ENCODE results near the gene IFNLR1.

IFNLR1 gene

DNA sequence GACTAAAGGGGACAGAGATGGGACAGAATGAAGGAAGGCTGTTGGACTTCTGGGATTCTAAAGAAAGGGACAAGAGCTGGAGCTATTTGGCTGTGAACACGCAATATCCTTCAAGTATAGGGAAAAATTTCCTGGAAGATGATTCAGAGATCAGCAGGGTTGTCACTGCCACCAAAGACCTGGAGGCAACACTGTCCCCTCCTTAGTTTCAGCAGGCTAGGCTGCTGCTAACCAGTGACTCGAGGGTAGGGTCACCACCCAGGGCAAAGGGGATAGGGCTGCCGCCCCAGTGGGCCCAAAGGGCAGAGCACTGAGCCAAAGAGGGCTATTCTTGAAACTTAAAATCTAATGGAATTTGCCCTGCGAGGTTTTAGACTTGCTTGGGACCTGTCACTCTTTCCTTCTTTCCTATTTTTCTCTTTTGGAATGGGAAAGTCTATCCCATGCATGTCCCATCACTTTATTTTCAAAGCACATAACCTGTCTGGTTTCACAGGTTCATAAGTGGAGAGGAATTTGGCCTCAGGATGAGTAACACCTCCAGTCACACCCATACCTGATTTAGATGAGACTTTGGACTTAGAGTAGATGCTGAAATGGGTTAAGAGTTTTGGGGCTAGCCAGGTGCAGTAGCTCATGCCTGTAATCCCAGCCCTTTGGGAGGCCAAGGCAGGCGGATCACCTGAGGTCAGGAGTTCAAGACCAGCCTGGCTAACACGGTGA, 11.9 kb downstream of the IFNLR1 start:
- DNase-seq, result no peak

DNA sequence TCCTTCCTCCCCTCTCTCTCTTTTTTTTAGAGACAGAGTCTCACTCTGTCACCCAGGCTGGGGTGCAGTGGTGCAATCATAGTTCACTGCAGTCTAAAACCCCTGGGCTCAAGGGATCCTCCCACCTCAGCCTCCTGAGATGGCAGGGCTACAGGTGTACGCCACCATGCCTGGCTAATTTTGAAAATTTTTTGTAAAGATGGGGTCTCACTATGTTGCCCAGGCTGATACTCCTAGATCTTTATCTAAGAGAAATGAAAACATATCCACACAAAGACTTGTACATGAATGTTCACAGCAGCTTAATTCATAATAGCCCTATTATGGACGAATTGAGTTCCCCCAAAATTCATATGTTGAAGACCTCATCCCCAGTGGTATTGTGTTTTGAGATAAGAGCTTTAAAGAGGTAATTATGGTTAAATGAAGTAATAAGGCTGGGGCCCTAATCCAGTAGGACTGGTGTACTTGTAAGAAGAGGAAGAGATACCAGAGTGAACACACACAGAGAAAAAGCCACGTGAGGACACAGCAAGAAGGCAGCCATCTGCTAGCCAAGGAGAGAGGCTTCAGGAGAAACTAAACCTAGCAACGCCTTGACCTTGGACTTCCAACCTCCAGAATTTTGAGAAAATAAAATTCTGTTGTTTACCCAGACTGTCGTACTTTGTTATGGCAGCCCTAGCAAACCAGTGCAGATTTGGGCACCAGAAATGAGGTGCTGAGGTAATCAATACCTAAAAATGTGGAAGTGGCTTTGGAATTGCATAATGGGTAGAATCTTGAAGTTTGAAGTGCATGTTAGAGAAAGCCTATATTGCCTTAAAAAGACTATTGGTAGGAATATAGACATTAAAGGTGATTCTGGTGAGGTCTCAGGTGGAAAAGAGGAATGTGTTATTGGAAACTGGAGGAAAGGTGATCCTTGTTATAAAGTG, 13.2 kb downstream of the IFNLR1 start:
- no peak for DNase-seq

DNA sequence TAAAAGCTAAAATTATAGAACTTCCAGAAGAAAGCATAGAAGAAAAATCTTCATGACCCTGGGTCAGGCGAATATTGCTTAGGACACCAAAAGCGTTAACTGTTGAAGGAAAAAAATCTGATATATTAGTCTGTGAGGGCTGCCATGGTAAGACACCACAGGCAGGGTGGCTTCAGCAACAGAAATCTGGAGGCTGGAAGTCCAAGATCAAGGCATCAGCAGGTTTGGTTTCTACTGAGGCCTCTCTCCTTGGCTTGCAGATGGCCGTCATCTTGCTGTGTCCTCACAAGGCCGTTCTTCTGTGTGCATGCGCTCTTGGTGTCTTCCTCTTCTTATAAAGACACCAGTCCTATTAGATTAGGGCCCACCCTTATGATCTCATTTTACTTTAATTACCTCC, 14.5 kb downstream of the IFNLR1 start:
- no peak for DNase-seq

DNA sequence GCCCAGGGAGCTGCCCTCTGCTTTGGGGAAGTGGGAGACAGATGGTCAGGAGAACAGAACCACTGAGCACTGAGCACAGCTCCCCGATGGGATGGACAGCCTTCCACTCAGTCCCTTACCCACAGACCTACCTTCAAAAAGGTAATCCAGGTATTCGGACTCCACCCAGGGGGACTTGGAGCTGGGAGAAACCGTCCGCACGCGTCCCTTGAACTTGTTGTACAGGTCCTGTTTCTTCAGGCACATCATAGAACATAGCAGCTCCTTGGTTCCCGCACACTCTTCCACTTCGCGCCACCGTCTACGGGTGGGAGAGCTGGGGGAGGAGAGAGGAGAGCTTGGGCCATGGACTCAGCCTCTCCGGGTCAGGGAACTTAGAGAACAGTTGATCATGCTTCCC, 17.8 kb downstream of the IFNLR1 start:
- DNase-seq, result no peak

DNA sequence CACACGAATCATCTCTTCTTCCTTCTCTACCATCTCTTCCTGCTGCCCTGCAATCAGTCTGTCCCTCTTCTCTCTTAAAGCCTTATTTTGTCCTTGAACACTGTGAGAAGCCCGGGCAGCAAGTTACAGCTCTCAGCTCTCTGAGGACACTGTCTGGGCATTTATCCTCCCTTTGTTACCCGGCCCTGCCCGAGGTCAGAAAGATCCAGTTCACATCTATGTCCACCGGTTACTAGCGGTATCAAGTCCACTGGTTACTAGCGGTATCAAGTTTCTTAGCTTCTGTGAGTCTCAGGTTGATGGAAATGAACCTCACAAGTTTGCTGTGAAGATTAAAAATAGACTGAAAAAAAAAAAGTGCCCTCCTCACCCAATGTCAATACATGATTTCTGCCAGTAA, 18.8 kb downstream of the IFNLR1 start:
- no peak for DNase-seq

DNA sequence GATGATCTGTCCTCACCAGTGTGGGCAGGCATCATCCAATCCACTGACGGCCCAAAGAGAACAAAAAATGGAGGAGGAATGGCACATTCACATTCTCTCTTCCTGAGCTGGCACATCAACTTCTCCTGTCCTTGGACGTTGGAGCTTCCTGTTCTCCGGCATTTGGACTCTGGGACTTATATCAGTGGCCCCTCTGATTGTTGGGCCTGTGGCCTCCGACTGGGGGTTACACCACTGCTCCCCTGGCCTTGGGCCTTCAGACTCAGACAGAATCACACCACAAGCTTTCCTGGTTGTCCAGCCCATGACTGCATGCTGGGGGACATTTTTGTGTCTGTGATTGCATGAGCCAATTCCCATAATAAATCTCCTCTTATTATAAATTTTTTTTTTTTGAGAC, 20.1 kb downstream of the IFNLR1 start:
- no peak for DNase-seq

DNA sequence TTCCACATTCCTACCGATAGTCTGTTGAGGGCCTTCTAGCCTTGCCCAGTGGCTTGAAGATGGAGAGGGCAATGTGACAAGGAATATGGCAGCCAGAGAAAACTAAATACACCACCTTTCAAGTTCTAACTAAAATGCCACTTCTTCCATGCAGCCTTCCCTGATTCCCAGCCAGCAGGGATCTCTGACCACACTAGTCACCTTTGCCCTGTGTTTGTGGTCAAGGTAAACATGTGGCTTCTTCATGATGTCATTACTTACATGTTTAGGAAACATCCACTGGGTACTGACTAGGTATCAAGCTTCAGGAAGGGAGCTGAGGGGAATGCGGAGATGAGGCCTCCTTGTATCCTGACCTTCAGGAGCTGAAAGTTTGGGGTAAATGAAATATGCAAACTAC, 21.6 kb downstream of the IFNLR1 start:
- no peak for DNase-seq

DNA sequence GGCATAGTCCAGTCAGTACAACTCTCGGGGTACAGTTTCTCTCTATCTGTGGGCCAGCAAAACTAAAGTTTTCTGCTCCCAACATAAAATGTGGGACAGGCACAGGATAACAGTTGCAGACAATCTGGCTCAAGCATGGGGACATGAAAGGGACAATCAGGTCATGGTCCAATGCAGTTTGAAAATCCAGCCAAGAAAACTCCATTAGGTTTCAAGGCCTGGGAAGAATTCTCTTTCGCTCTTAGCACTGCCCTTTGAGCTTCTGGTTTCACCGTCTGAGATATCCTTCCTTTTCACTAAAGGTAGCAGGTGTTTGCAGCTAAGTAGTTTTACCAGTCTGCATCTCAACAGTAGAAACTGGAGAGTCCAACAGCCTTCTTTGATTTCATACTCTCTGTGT, 23.1 kb downstream of the IFNLR1 start:
- no peak for DNase-seq

DNA sequence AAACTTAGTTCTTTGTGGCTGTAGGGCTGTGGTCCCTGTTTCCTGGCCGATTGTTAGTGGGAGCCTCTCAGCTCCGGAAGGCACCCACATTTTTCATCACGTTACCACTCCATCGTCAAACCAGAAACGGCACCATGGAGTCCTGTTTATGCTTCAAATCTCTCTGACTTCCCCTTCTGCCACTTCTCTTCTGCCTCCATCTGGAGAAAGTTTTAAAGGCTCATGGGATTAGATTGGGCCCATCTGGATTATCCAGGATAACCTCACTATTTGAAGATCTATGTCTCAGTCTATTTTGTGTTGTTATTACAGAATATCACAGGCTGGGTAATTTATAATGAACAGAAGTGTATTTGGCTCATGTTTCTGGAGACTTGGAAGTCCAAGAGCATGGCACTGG, 24.9 kb downstream of the IFNLR1 start:
- no peak for DNase-seq

DNA sequence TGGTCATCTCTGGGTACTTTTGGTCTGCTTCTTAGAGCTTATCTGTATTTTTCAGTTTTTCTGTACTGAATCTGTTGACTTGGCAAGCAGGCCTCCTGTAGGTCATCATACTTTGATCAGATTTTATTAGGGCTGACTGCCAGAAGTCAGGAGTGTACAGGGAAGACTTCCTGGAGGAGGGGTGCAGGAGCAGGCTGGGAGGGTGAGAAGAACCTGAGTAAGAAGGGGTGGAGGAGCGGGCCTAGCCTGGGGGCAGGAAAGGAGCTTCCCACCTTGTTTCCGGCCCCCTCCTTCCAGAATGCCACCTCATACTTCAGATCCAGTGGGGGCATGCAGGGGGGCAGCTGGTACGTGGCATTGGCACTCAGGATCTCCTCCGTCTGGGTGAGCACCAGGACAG, 25.8 kb downstream of the IFNLR1 start:
- no peak for DNase-seq

DNA sequence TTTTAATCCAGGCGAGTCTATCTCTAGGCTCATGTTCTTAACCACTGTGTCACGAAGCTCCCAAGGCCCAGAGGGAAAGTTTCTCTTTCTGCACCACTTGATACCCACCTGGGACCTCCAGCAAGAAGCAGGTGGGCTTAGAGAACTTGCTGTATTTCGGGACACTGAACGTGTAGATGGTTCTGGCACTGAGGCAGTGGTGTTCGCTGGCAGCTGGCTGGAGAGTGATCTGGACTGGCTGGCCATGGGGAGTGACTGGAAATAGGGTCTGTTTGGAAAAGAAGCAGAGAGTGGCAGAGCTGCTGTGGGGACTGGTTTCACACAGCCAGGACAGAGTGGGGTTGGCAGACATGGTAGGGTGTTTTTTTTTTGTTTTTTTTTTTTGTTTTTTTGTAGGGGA, 27.7 kb downstream of the IFNLR1 start:
- no peak for DNase-seq

DNA sequence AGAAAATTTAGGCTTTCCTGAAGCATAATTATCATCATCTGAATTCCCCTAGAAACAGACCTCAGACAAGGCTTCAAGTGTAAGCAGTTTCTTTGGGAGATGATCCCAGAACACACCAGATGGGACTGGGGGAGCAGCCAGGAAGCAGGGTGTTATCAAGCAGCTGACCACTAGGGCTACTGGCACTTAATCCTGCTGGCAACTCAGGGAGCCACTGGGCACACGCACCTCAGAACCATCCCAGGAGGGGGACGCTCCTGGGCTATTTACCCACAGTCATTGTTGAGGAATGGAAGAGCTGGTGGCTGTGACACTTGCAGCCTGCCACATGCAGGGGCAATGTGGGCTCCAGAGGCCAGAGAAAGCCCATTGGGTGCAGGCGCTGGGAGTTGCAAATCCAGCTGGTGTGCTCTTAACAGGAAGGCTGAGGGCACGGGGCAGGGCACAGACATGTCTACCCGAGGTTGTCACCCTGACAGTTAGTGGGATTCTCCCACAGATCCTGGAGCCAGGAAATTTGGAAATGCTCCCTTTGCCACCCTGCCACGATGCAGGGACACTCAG, 29.1 kb downstream of the IFNLR1 start:
- DNase-seq, result peak; percentile 34

DNA sequence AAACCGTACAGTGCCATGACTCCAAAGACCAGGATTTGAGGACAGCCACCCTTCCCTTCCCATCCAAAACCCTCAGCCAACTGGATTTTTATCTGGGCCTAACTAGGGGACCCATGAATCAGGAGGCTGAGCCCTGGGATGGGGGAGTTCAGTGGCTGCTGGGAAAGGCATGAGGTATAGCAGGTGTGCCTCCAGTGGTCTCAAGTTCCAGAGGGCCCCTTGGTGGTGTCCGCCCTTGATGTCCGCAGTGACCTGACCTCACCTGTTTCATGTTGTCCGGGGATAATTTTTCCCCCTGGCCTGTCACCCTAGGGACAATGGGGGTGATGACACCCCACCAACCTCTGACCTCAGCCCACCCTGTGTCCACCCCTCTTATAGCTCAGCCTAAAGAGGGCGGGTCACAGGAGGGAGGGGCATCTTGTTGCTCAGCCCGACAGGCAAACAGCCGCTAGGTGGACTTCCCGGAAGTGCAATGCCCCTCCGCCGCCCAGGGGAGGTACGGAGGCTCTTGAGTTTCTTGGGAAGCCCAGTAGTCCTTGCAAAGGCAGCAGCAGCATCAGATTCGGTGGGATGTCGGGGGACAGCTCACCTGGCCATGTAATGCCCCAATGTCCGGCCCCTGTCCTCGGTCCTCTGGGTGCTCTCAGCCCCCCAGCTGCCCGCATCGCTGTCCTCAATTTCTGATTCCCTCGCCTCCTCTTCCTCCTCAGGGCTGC, 30.4 kb downstream of the IFNLR1 start:
- DNase-seq, result no peak

DNA sequence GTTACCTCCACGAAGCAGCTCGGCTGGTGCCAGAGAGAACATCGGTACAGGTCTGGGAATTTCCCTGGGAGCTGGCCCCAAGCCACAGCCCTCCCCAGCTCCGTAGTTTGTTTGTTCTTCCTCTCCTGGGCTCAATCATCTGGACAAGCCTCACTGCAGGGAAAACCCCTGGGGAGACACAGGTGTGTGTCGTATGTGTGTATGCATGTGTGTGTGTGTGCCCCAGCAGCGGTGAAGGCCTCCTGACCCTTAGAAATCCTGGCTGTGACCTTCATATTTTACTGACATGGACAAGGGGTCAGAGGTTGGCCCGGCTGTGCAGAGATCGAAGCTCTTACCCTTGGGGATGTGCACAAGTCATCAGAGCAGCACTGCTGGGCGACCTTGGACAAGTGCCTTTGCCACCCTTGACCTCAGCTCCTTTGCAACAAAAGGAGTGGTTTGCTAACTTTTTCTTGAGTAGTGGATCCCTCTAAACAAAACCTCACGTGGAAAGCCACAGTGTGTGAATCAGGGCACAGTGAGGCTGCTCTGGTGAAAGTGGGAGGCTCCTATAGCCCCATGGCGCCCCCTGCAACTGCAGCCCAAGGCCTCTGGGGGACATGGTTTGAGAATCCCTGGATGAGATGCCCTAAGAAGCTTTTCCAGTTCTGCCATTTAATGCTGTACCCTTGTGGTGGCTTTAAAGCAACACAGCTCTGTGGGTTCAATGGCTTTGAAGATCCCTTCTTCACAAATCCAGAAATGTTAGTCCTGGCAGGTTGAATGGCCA, 31.9 kb downstream of the IFNLR1 start:
- DNase-seq, result no peak

DNA sequence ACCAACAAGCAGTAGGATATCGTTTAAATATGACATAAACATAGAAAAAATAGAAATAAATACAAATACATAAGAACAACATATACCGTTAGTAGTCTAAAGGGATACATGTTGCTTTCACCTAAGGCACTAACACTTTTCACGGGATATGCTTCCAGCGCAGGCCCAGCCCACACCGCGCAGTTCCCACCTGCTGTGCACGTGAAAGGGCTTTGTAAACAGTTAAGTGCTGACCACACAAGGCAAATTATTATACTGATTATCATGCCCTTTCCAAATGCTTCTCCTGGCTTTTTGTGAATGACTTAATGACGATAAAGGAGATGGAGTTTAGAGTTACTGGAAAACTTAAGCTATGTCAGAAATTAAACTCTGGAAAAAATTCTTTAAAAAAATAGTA, 32.9 kb downstream of the IFNLR1 start:
- no peak for DNase-seq

DNA sequence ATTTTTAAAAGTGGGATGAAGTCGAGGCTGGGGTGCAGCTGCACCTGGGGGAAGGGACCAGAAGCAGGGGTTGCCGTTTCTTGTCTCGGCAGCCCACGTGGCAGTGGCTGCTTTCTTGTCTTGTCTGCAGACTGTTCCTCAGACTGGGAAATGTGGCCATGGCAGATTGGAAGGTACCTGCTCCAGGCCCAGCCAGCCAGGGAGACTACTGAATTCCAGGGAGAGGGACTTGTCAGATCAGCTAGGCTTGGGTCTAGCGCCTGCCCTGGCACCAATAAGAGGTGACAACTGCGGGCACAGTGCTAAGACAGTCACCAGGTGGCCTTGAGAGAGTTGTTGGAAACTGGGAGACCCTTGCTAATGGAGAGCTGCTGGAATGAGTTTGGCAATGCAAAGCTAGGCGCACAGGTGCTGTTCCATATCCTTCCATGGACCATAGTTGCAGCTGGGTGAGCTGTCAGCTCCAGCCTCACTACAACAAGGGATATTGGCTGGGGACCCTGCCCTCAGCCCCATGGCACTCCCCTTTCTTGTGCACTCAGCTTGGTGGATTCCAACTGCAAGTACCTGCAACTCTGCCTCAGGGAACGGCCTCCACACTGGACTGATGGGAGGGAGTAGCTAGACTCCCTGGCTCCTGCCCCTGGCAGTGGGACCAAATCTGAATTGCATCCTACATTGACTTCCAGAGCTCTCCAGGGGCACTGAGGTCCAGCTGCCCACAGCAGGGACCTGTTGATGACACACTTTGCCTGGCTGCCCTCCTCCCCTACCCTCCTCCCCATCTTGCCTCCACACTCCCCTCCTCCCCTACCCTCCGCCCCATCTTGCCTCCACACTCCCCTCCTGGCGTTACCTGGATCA, 34.2 kb downstream of the IFNLR1 start:
- no peak for DNase-seq

DNA sequence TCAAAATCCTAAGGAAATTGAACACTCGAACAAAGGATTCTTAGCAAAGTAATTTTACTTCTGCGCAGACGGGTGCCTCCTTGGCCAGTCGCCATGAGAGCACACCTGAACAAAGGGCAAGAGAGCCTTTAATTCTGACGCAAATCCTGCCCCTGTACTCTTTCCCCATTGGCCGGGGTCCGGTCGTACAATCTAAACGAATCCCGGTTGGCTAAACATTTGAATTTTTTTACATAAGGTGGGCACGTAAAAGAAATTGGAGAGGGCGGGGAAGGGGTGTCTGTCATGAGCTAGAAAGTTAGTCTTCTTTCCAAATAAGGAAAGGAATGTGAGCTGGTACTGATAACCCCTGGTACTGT, 35.9 kb downstream of the IFNLR1 start:
- DNase-seq, result no peak

DNA sequence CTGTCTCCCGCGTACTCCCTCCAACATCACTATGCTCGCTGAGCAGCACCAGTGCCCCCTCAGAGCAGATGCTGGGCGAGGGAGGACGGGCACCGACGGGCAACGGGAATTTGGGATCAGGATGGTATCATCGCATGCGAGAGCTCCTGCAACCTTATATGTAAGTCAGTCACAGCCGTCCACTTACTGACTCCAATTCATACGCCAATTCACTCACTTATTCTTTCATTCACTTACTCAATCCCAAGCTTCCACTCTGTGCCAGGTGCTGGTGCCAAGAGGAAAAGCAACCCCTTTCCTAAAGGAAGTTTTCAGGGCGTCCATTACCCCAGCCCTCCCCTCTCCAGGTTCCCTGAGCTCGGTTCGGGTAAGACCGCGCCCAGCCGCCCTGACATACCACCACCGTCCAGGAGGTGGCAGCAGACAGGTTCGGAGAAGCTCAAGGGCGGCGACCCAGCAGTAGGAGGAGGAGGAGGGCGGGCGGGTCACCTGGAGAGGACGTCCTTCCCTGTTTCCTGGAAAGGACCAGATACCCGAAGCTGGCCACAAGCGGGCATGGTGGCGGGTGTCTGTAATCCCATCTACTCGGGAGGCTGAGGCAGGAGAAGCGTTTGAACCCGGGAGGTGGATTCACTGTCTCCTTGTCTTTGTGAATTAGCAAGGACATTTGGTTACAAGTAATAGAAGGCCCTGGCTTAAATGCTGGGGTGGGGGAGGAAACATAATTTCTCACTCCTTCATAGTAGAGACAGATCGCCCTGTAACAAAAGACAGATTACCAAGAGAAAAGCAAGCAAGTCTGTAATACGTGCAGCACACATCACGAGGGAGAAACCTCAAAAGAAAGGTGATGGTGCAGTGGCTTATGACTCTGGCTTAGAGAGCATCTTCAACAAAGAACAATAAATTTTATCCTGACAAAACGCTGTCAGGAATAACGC, 36.6 kb downstream of the IFNLR1 start:
- peak; percentile 60 for DNase-seq

DNA sequence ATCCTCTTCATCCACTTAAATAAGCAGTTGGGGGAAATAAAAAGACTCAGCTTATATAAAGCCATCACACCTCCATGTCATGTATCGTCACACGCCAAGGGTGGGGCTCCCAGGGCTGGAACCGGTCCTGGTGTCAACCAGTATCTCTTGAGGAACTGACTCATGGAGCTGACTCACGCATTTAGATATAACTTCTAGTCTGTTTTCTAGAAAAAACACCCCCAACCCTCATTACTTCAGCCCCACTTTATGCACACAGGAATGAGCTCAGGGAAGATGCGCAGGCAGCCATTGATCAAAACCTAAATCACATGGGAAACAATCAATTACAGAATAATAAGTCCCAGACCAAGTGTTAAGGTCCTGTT, 37.2 kb downstream of the IFNLR1 start:
- DNase-seq, result peak; percentile 46

DNA sequence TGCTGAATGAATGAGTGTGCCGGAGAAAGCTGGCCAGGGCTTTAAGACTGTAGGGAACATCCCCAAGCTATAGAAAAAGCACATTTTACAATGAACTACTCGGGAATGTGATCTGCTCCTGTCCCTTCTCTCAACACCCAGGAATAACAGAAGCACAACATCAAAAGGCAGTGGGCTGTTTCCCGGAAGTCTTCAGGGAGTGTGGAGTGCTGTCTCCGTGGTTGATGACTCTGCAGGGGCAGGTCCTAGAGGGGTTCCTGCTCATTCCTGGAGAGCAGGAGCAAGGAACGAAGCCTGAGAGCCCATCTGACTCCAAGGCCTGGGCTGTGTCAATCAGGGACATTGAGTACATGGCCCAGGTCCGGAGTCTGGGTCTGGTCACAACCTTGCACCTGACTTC, 39.3 kb downstream of the IFNLR1 start:
- no peak for DNase-seq

DNA sequence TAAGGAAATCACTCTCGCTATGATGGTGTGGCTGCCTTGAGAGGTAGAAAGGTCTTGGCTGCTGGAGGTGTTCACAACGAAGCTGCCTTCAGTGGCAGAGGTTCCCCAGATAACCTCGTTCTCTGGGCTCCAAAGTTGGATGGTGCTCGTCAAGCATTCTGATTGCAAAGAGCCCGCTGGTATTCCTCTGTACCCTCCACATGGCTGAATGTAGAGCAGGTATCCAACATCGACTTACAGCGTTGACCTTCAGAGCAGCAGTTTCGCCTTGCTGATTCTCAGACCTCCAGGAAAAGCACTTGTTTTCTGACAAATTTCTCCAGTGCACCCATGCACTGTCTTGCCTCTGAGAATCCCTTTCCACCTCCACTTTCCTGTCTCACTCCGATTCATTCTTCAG, 39.9 kb downstream of the IFNLR1 start:
- DNase-seq, result no peak
